ENCODE measurements around the gene CCR5AS.
"Not testable (repeated sequence)": the region's sequence is repeated elsewhere in the genome, so short reads cannot be mapped to it uniquely, and the experiment has no call there.

The CCR5AS gene

DNA sequence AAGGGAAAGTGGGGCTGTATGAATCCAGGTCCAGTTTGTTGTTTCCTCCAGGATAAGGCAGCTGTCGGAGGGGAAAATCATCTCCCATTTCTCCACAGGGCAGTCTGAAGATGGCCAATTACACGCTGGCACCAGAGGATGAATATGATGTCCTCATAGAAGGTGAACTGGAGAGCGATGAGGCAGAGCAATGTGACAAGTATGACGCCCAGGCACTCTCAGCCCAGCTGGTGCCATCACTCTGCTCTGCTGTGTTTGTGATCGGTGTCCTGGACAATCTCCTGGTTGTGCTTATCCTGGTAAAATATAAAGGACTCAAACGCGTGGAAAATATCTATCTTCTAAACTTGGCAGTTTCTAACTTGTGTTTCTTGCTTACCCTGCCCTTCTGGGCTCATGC is 1.1 kb upstream of the CCR5AS start:
- Histone ChIP-seq H3K9me3 (ENCODE audit: low read length) (no peaks in the 10 kb centered on the region), H3K27me3 (ENCODE audit: insufficient read depth, low read length) (no peaks in the 10 kb centered on the region), H3K4me1 (ENCODE audit: insufficient read depth, low read length) (no peaks in the 10 kb centered on the region), H2AFZ (ENCODE audit: low read depth, low read length) (no peak overlapping the region), H3K4me3 (ENCODE audit: low read length) (no peak overlapping the region), H3K36me3 (ENCODE audit: insufficient read depth, low read length) (no peaks in the 10 kb centered on the region)

DNA sequence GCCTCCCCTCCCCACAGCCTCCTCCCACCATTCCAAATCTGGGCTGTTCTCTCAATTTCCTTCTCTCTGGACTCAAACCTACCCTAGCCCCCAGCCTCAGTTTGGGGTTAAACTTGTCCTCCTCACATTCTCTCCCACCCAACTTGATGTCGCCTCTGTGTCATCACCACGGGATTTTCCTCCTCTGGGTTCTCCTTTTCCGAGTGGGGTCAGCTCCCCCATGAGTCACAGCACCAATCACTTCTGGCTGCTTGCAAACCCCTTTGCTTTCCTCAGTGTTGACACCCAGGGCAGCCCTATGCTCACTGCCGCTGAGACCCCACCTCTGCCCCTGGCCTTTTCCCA is 451 bp downstream of the CCR5AS start:
- Histone ChIP-seq H3K27me3 (ENCODE audit: insufficient read depth, low read length) (no peaks in the 10 kb centered on the region), H2AFZ (ENCODE audit: low read depth, low read length) (no peak overlapping the region), H3K9me3 (ENCODE audit: low read length) (no peaks in the 10 kb centered on the region), H3K4me1 (ENCODE audit: insufficient read depth, low read length) (no peaks in the 10 kb centered on the region), H3K36me3 (ENCODE audit: insufficient read depth, low read length) (no peaks in the 10 kb centered on the region), H3K4me3 (ENCODE audit: low read length) (no peak overlapping the region)

GRCh38 chr3:46405301-46406019 is 1.4 kb downstream of the CCR5AS start:
- no peak overlapping the region for H2AFZ ChIP-seq (ENCODE audit: low read depth, low read length)
- no peaks in the 10 kb centered on the region for H3K9me3 ChIP-seq (ENCODE audit: low read length)
- H3K27me3 ChIP-seq (ENCODE audit: insufficient read depth, low read length) = no peaks in the 10 kb centered on the region
- no peaks in the 10 kb centered on the region for H3K4me1 ChIP-seq (ENCODE audit: insufficient read depth, low read length)
- H3K4me3 ChIP-seq (ENCODE audit: low read length) = no peak overlapping the region
- H3K36me3 ChIP-seq (ENCODE audit: insufficient read depth, low read length) = no peaks in the 10 kb centered on the region

- not testable (repeated sequence) for H3K27me3 ChIP-seq (ENCODE audit: insufficient read depth, low read length); H3K4me3 ChIP-seq (ENCODE audit: low read length); H3K36me3 ChIP-seq (ENCODE audit: insufficient read depth, low read length); H2AFZ ChIP-seq (ENCODE audit: low read depth, low read length); H3K9me3 ChIP-seq (ENCODE audit: low read length); H3K4me1 ChIP-seq (ENCODE audit: insufficient read depth, low read length)
Observed at GRCh38 chr3:46402902-46403301, 4.0 kb downstream of the CCR5AS start.

DNA sequence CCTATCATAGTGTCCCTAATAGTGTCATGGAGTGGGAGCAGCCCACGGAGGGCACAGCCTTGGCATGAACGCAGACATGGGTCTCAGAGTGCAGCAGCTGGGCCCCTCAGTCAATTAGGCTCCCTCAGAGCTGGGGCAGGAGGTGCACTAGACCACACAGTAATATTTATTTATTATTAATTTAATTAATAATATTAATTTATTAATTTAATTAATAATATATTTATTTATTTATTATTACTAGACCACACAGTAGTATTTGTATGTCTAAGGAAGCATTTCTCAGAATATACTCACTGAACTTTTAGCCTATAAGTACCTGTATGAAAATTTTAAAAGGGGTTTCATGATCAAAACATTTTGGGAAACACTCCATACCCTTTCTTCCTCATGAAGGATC is 5.3 kb downstream of the CCR5AS start:
- no peak overlapping the region for H2AFZ ChIP-seq (ENCODE audit: low read depth, low read length)
- no peaks in the 10 kb centered on the region for H3K4me1 ChIP-seq (ENCODE audit: insufficient read depth, low read length)
- no peak overlapping the region for H3K4me3 ChIP-seq (ENCODE audit: low read length)
- no peaks in the 10 kb centered on the region for H3K36me3 ChIP-seq (ENCODE audit: insufficient read depth, low read length)
- no peaks in the 10 kb centered on the region for H3K9me3 ChIP-seq (ENCODE audit: low read length)
- H3K27me3 ChIP-seq (ENCODE audit: insufficient read depth, low read length) = no peaks in the 10 kb centered on the region

- no peak overlapping the region for H3K4me3 ChIP-seq (ENCODE audit: low read length)
- no peaks in the 10 kb centered on the region for H3K9me3 ChIP-seq (ENCODE audit: low read length)
- H2AFZ ChIP-seq (ENCODE audit: low read depth, low read length) = no peak overlapping the region
- H3K36me3 ChIP-seq (ENCODE audit: insufficient read depth, low read length) = no peaks in the 10 kb centered on the region
- no peaks in the 10 kb centered on the region for H3K4me1 ChIP-seq (ENCODE audit: insufficient read depth, low read length)
- H3K27me3 ChIP-seq (ENCODE audit: insufficient read depth, low read length) = no peaks in the 10 kb centered on the region
Observed at GRCh38 chr3:46400846-46401245, 6.0 kb downstream of the CCR5AS start.

DNA sequence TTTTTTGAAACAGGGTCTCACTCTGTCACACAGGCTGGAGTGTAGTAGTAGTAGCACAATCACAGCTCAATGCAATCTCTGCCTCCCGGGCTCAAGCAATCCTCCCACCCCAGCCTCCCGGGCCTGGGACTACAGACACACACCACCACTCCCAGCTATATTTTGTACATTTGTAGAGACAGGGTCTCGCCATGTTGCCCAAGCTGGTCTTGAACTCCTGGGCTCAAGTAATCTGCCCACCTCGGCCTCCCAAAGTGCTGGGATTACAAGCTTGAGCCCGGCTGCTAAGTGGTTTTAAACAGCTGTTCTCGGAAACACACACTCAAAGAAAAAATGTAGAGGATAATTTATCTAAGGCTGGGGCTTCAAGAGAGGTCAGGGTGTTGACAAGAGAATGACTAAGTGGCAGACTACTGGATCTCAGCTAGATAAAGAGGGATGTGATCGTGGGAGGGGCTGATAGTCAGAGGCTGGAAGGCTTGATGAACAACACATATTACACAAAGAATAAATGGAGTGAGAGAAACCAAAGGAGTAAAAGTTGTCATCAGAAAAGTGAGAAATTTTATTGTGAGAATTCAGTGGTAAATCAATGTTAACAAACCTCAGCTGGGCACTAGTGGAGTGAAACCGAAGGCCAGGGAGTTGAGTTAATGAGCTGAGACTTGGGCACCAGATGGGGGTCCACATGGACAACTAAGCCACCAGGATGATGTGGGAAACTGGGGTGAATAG is 6.7 kb downstream of the CCR5AS start:
- Histone ChIP-seq H3K4me1 (ENCODE audit: insufficient read depth, low read length) (no peaks in the 10 kb centered on the region), H3K27me3 (ENCODE audit: insufficient read depth, low read length) (no peaks in the 10 kb centered on the region), H2AFZ (ENCODE audit: low read depth, low read length) (no peak overlapping the region), H3K36me3 (ENCODE audit: insufficient read depth, low read length) (no peaks in the 10 kb centered on the region), H3K4me3 (ENCODE audit: low read length) (no peak overlapping the region), H3K9me3 (ENCODE audit: low read length) (no peaks in the 10 kb centered on the region)

GRCh38 chr3:46399557-46399956 is 7.3 kb downstream of the CCR5AS start:
- H3K9me3 ChIP-seq (ENCODE audit: low read length) = no peaks in the 10 kb centered on the region
- H3K36me3 ChIP-seq (ENCODE audit: insufficient read depth, low read length) = no peaks in the 10 kb centered on the region
- H3K4me3 ChIP-seq (ENCODE audit: low read length) = no peak overlapping the region
- no peaks in the 10 kb centered on the region for H3K4me1 ChIP-seq (ENCODE audit: insufficient read depth, low read length)
- H3K27me3 ChIP-seq (ENCODE audit: insufficient read depth, low read length) = no peaks in the 10 kb centered on the region
- no peak overlapping the region for H2AFZ ChIP-seq (ENCODE audit: low read depth, low read length)

DNA sequence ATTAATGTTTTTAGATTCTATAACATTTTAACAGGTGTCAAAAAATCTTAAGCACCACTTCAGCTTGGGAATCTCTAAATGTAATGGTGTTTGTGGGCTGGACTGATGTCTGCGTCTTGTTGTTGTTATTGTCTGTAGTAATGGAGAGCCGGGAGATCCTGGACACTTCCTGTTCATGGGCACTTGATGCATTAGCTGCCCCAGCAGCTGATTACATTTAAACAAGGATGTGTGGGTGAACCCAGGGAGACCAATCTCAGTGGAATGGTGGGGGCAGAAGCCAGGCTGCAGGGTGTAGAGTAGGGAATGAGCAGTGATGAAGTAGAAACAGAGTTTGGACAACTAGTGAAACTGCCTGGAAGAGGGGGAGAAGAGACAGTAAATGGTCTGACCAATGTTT is 7.8 kb downstream of the CCR5AS start:
- Histone ChIP-seq H3K27me3 (ENCODE audit: insufficient read depth, low read length) (no peaks in the 10 kb centered on the region), H3K4me3 (ENCODE audit: low read length) (no peak overlapping the region), H3K36me3 (ENCODE audit: insufficient read depth, low read length) (no peaks in the 10 kb centered on the region), H2AFZ (ENCODE audit: low read depth, low read length) (no peak overlapping the region), H3K9me3 (ENCODE audit: low read length) (no peaks in the 10 kb centered on the region), H3K4me1 (ENCODE audit: insufficient read depth, low read length) (no peaks in the 10 kb centered on the region)

GRCh38 chr3:46398186-46398955 is 8.5 kb downstream of the CCR5AS start:
- no peak overlapping the region for H2AFZ ChIP-seq (ENCODE audit: low read depth, low read length)
- no peaks in the 10 kb centered on the region for H3K27me3 ChIP-seq (ENCODE audit: insufficient read depth, low read length)
- no peak overlapping the region for H3K4me3 ChIP-seq (ENCODE audit: low read length)
- H3K4me1 ChIP-seq (ENCODE audit: insufficient read depth, low read length) = no peaks in the 10 kb centered on the region
- no peaks in the 10 kb centered on the region for H3K9me3 ChIP-seq (ENCODE audit: low read length)
- H3K36me3 ChIP-seq (ENCODE audit: insufficient read depth, low read length) = no peaks in the 10 kb centered on the region

GRCh38 chr3:46397111-46397510 is 9.8 kb downstream of the CCR5AS start:
- Histone ChIP-seq H3K9me3 (ENCODE audit: low read length) (no peaks in the 10 kb centered on the region), H3K27me3 (ENCODE audit: insufficient read depth, low read length) (no peaks in the 10 kb centered on the region), H2AFZ (ENCODE audit: low read depth, low read length) (no peak overlapping the region), H3K4me3 (ENCODE audit: low read length) (no peak overlapping the region), H3K36me3 (ENCODE audit: insufficient read depth, low read length) (no peaks in the 10 kb centered on the region), H3K4me1 (ENCODE audit: insufficient read depth, low read length) (no peaks in the 10 kb centered on the region)

GRCh38 chr3:46395766-46396530 is 10.9 kb downstream of the CCR5AS start:
- no peaks in the 10 kb centered on the region for H3K9me3 ChIP-seq (ENCODE audit: low read length)
- no peak overlapping the region for H2AFZ ChIP-seq (ENCODE audit: low read depth, low read length)
- no peak overlapping the region for H3K4me3 ChIP-seq (ENCODE audit: low read length)
- no peaks in the 10 kb centered on the region for H3K27me3 ChIP-seq (ENCODE audit: insufficient read depth, low read length)
- H3K36me3 ChIP-seq (ENCODE audit: insufficient read depth, low read length) = no peaks in the 10 kb centered on the region
- no peaks in the 10 kb centered on the region for H3K4me1 ChIP-seq (ENCODE audit: insufficient read depth, low read length)

- Histone ChIP-seq H3K9me3 (ENCODE audit: low read length) (no peaks in the 10 kb centered on the region), H3K4me1 (ENCODE audit: insufficient read depth, low read length) (no peaks in the 10 kb centered on the region), H2AFZ (ENCODE audit: low read depth, low read length) (no peak overlapping the region), H3K27me3 (ENCODE audit: insufficient read depth, low read length) (no peaks in the 10 kb centered on the region), H3K36me3 (ENCODE audit: insufficient read depth, low read length) (no peaks in the 10 kb centered on the region), H3K4me3 (ENCODE audit: low read length) (no peak overlapping the region)
Observed at GRCh38 chr3:46395210-46395661, 11.6 kb downstream of the CCR5AS start.
